HepG2 (cell line): Measurements from ENCODE around the gene ANTXRL. TPM values are rescaled to one million over a fixed set of nuclear protein-coding genes. Genes with fewer than 3 reads are reported as not detected.

Source experiments
- ARID4A ChIP-seq: sonication (generic); formaldehyde crosslinking; IDR thresholded peaks from 2 replicates; pipeline ENCODE4 v1.5.0; 2020; ENCODE audit warnings: mild to moderate bottlenecking, missing genetic modification reagents, borderline replicate concordance
- DNMT1 ChIP-seq: sonication (generic); formaldehyde crosslinking; IDR thresholded peaks from 2 replicates; pipeline ENCODE4 v1.5.1; 2020; ENCODE audit warnings: mild to moderate bottlenecking, missing genetic modification reagents
- EZH2 ChIP-seq: conservative IDR thresholded peaks from 2 replicates; pipeline ENCODE4 v1.6.1; 2012; ENCODE audit warnings: mild to moderate bottlenecking, low read depth, low read length, moderate library complexity
- GABPA ChIP-seq, 2 experiments: IDR thresholded peaks; 2 replicates each; pipeline ENCODE4 v1.6.1; 2011 to 2016; ENCODE audit warnings: low read depth in 2 of 2, low read length in 1 of 2, missing biosample characterization in 1 of 2, missing genetic modification characterization in 1 of 2
- GABPB1 ChIP-seq: IDR thresholded peaks from 2 replicates; pipeline ENCODE4 v1.6.1; 2016; ENCODE audit warnings: mild to moderate bottlenecking, missing genetic modification reagents, moderate library complexity, missing compliant biosample characterization
- MTF2 ChIP-seq: sonication (generic); formaldehyde crosslinking; IDR thresholded peaks from 2 replicates; pipeline ENCODE4 v1.5.0; 2020; ENCODE audit warnings: missing genetic modification reagents, borderline replicate concordance
- MXD3 ChIP-seq: IDR thresholded peaks from 2 replicates; pipeline ENCODE4 v1.6.1; 2016; ENCODE audit warnings: mild to moderate bottlenecking, missing biosample characterization, missing genetic modification reagents
- NONO ChIP-seq, 2 experiments: fragments of 450-650 bp in 1 of 2; sonication (generic) in 1 of 2; formaldehyde crosslinking in 1 of 2; IDR thresholded peaks in 1 of 2; conservative IDR thresholded peaks in 1 of 2; 2 replicates each; pipeline versions ENCODE4 v1.6.1 to v1.8.0; 2017 to 2022; ENCODE audit warnings: mild to moderate bottlenecking in 1 of 2, missing genetic modification reagents in 1 of 2, moderate library complexity in 1 of 2
- RNF2 ChIP-seq: fragments of 450-650 bp; conservative IDR thresholded peaks from 2 replicates; pipeline ENCODE4 v1.6.1; 2016; ENCODE audit warnings: low read depth
- SAFB2 ChIP-seq: sonication (generic); formaldehyde crosslinking; IDR thresholded peaks from 2 replicates; pipeline ENCODE4 v1.5.1; 2020; ENCODE audit warnings: missing genetic modification reagents, low read depth, mild to moderate bottlenecking, borderline replicate concordance
- SKI ChIP-seq: fragments of 450-650 bp; IDR thresholded peaks from one replicate; pipeline ENCODE4 v1.6.1; 2018; ENCODE audit warnings: mild to moderate bottlenecking; ENCODE audit not compliant: partially characterized antibody
- STAG1 ChIP-seq: sonication (generic); formaldehyde crosslinking; IDR thresholded peaks from 2 replicates; pipeline ENCODE4 v1.4.0; 2020; ENCODE audit warnings: missing genetic modification reagents
- TFE3 ChIP-seq: IDR thresholded peaks from 2 replicates; pipeline ENCODE4 v1.6.1; 2016
- TSC22D2 ChIP-seq: sonication (generic); formaldehyde crosslinking; IDR thresholded peaks from 2 replicates; pipeline ENCODE4 v1.5.1; 2020; ENCODE audit warnings: missing genetic modification reagents, mild to moderate bottlenecking, borderline replicate concordance
- ZBTB14 ChIP-seq: sonication (generic); formaldehyde crosslinking; IDR thresholded peaks from 2 replicates; pipeline ENCODE4 v1.4.0; 2020; ENCODE audit warnings: missing genetic modification reagents
- ZGPAT ChIP-seq: IDR thresholded peaks from 2 replicates; pipeline ENCODE4 v1.6.1; 2016; ENCODE audit warnings: mild to moderate bottlenecking
- ZNF33B ChIP-seq: sonication (generic); formaldehyde crosslinking; IDR thresholded peaks from 2 replicates; pipeline ENCODE4 v1.5.1; 2020; ENCODE audit warnings: mild to moderate bottlenecking, missing genetic modification reagents
- ZNF777 ChIP-seq: sonication (generic); formaldehyde crosslinking; IDR thresholded peaks from 2 replicates; pipeline ENCODE4 v1.4.0; 2020; ENCODE audit warnings: missing genetic modification reagents
- polyA plus RNA-seq, 8 experiments: library from polyadenylated mRNA; depleted of rRNA in 3 of 8; stranded (reverse) in 7 of 8; unstranded in 1 of 8; fragments of >200 nt; fragmentation: Illumina TruSeq in 4 of 8; extraction: Trizol in 4 of 8; gene quantifications; 2 replicates each; pipeline versions ENCODE4 v1.2.1 to v1.2.3, GENCODE V29; 2011 to 2016; ENCODE audit warnings: low read depth in 4 of 8, missing spikeins in 1 of 8, mixed read lengths in 1 of 8; ENCODE audit not compliant: insufficient read depth in 1 of 8
- total RNA-seq, 5 experiments: library from RNA; depleted of rRNA; stranded (reverse); fragments of >200 nt; fragmentation: Illumina TruSeq; extraction: Trizol; gene quantifications; 2 replicates each; pipeline ENCODE4 v1.2.3, GENCODE V29; 2016; ENCODE audit warnings: low read depth in 1 of 5

Gene ANTXRL
- total and polyA plus RNA-seq, 2 of the 13 experiments (the other 11 are each of a cell fraction or from before 2014, with no cell fraction given) = not detected

GRCh38 chr10:46284286-46285229 lies 2.2 kb upstream of the ANTXRL start (continued):
- TF ChIP-seq MXD3 (CRISPR knock-in tag) = peak; percentile 66; the same call in 1 of the 2 replicates
- peak; percentile 28; the same call in 1 of the 2 replicates for TF ChIP-seq ARID4A (CRISPR knock-in tag)
- TF ChIP-seq ZBTB14 (CRISPR knock-in tag) = no peak
- TF ChIP-seq SAFB2 = 0 out of 2 replicates have a peak, but pooled peaks have one; percentile 40
- TF ChIP-seq ZGPAT = peak; percentile 38; the same call in 1 of the 2 replicates
- TF ChIP-seq STAG1 (CRISPR knock-in tag) = no peak
- TF ChIP-seq ZNF33B = no peak
- TF ChIP-seq RNF2 = 0 out of 2 replicates have a peak, but pooled peaks have one; percentile 57
- TF ChIP-seq MTF2 (CRISPR knock-in tag) = peak; percentile 85; the same call in 1 of the 2 replicates
- TF ChIP-seq TFE3 (CRISPR knock-in tag) = no peak
- TF ChIP-seq NONO (IDR thresholded peaks at IDR 0.05) = no peak
- TF ChIP-seq NONO (CRISPR knock-in tag; conservative IDR thresholded peaks at IDR 0.05) = 0 out of 2 replicates have a peak, but pooled peaks have one; percentile 37
- TF ChIP-seq DNMT1 (CRISPR knock-in tag) = 0 out of 2 replicates have a peak, but pooled peaks have one; percentile 45
- peak; percentile 49 for TF ChIP-seq SKI
- peak; percentile 37; the same call in 1 of the 2 replicates for TF ChIP-seq ZNF777 (CRISPR knock-in tag)
- TF ChIP-seq GABPA (IDR thresholded peaks at IDR 0.05; ENCODE audit: low read depth, low read length) = no peak
- TF ChIP-seq GABPA (CRISPR knock-in tag; IDR thresholded peaks at IDR 0.05; ENCODE audit: low read depth) = no peak
- peak; percentile 60; the same call in 1 of the 2 replicates for TF ChIP-seq GABPB1 (CRISPR knock-in tag)
- TF ChIP-seq TSC22D2 (CRISPR knock-in tag) = no peak
- peak; percentile 59; the same call in 1 of the 2 replicates for TF ChIP-seq EZH2
